OCI-M1 (cell line): ENCODE results near the gene THADA.

Source experiments
- DNase-seq: peaks from one replicate; lab custom pipeline; 2025; lab: John Stamatoyannopoulos, UW

Gene THADA

DNA sequence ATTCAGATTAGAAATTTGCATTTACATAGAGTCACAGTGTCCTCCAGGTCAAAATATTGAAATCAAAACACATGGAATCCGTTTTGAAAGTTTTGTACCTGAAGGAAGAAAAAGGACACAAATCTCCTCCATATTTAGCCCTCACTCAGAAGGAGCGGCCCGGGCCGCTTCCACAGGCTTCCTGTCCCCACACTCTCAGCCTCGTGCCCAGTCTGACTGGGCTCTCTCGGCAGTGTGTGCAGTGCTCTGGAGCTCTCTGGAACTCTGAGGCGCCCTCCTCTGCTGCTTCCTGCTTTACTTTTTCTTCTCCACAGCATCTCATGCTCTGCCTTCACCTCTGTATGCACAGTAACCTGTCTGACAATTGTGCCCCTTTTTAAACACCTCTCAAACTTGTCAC lies 347.2 kb downstream of the THADA start:
- no peak for DNase-seq

- DNase-seq: no peak
Observed at GRCh38 chr2:43246641-43247040, 349.2 kb downstream of the THADA start.

DNA sequence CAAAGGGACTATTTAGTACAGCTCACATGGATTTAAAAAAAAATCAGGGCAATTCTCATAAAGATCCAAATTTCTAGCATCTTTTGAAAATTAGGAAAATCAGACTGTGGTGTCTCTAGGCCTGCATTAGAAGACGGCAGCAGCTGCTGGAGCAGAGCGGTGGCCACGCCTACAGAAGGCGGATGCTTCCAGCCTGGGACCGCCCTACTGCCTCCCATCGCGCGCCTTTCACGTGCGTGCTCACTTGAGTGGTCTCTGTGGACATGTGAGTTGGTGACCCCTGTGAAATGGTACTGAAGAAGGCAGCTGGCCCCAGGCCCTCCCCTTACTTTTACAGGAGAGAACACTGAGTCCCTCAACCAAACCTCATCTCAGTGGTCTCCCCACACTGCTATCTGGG lies 354.3 kb downstream of the THADA start:
- no peak for DNase-seq

GRCh38 chr2:43240766-43241150 lies 355.1 kb downstream of the THADA start:
- no peak for DNase-seq

DNA sequence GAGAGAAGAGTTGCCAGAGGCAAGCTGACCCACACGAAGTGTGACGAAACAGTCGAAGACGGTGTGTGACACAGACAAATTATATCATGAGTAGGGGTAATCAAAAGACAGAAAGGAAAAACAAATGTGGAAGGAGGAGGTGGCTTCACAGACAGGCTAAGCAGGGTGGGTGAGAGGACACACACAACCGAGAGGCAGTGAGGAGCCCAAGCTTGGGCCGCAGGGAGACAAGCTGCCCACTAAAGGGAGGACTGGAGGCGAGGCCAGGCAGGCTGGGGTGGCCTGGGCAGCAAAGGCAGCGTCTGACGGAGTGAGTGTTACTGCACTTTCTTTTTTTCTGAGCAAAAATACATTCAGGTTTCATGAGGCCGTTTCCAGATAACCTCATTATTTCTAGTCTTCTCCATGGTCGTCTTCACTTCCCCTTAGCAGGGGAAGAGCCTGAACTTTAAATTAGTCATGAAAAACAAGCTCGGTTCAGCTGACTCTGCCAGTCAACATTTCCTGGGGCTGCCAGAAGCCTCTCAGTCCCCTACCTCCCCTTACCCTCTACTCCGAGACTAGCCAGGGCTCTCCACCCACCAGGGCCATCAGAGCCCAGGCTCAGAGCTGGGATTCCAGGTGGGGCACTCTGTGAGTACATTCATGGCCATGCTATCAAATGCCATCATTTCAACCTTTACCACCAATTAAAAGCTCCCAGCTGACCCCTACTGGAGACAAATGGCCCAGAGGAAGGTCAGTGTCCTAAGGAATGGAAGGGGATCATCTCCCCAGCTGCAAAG lies 355.7 kb downstream of the THADA start:
- DNase-seq: peak; percentile 23

- no peak for DNase-seq
Observed at GRCh38 chr2:43238813-43239212, 357.0 kb downstream of the THADA start.

DNA sequence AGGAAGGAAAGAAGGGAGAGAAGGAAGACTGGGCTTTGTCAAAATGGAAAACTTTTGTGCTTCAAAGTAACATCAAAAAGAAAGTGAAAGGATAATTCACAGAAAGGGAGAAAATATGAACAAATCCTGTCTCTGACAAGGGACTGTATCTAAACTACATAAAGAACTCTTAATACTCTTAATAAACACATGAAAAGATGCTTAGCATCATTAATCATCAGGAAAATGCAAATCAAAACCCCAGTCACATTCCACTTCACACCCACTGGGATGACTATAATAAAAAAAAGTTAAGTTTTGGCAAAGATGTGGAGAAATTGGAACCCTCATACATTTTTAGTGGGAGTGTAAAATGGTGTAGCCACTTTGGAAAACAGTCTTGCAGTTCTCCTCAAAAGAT lies 357.7 kb downstream of the THADA start:
- peak; percentile 31 for DNase-seq

- DNase-seq: peak; percentile 35
Observed at GRCh38 chr2:43233218-43234212, 362.3 kb downstream of the THADA start.

DNA sequence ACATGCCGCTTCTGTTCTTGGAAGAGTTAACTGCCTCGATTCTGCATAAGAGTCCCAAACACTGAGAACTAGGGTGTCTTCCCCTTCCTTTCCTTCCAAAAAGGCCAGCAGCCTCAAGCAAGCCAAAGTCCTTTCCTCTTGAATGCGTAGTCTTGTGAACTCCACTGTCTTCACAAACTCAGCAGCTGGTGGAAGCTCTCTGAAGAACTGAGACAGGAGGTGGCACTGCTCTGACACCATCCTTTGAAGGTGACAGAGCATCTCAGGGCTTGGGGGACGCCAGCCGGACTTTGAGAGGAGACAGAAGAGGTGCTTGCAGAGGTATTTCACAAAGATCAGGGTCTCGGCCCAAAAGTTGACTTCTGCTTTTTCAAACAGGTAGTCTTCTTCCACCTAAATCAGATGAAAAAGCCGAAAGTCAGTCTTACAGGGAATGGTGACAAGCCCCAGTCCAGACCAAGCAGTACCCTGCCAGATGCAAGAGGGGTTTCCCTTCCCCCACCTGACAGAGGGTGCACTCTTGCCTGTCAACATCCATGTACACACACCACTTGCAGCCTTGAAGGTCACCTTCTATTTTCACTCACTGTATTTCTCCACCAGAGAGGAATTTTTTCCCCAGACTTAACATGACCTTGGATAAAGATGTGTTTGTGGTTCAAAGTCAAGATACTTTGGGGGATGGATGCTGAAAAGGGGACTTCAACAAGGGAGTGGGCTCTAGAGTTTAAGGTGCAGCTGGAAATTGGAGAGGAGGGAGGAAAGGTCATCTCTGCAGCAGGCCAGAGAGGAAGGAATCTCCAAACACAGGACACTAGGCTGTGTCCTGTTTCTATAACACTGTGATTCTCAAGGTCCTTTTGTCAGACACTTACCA lies 364.6 kb downstream of the THADA start:
- peak; percentile 15 for DNase-seq

DNA sequence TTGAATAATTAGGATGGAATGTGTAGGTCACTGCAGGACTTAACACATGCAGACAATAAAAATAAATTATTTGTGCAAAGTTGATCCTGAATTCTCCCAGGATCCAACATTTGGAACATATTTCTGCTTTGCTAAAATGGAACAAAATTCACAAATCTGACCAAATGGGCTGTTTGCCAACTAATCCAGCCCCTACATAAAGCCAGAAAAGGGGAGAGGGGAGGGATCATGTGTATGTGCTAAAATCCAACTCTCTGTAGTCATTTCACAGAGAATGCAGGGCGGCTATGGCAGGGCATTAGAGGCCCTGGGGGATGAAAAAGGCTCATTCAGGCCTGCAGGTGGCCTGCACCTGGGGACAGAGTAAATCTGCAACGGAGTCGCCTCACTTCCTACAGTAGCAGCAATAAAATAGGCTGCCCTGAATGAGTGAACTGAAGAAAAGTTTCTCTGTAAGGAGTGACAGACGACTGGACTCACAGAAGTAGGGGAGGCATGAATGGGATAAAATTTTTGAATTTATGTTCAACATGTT lies 365.4 kb downstream of the THADA start:
- DNase-seq: no peak

GRCh38 chr2:43228756-43229659 lies 366.8 kb downstream of the THADA start:
- DNase-seq: no peak

GRCh38 chr2:43228321-43228751 lies 367.5 kb downstream of the THADA start:
- peak; percentile 61 for DNase-seq

- no peak for DNase-seq
Observed at GRCh38 chr2:43227830-43228281, 368.0 kb downstream of the THADA start.

DNA sequence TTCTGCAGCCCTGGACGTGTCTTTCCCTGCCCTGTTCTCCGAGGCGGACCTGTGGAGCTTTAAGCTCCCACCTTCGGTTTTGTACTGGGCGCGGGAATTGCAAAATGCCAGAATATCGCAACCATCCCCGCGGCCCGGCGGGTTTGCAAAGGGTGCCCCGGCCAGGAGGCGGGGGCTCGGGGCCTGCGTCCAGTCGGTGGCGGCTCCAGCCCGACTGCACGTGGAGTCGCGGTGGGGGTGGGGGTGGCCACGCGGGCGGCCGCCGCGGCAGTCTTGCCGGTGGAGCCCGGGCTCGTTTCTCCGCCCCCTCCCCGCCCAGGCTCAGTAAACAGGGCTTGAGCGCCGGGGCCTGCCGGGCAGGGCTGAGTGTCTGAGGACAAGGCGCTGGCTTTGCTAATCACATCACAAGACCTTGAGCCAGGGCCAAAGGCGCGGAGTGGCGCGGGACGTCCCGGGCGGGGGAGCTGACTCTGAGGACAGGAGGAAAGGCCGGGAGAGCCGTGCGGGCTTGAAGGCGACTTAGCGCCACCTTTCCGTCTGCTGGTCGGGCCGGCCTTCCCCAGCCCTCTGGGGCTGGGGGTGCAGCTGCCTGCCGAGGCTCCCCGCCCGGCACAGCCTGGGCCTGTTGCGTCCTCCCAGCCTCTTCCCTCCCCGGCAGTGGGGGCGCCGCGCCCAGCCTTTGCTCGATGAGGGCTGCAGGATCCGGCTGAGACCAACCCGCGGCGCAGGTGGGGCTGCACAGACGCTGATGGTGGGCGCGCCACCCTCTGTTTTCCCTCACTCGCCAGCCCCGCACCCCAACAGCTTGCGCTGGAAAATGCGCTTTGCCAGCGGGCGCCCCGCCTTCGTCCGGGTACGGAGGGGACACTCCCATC lies 368.6 kb downstream of the THADA start:
- peak; percentile 92 for DNase-seq

DNA sequence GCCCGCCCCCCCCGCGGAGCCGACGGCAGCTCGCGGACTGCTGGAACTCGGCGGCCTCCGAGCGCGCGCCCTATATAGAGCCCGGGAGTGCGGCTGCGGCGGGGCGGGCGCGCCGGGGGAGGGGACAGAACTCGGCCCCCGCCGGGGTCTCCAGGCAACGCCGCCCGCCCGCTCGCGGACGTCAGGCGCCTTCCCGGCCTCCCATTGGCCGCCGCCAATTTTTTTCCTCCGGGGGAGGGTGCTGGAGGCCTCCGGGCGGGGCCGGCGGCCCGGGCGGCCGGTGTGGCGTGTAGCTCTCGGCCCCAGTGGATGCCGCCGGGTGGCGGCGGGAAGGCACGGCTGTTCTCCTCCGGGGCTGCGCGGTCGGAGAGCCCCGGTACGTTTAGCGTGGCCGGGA lies 369.3 kb downstream of the THADA start, which contains the start of gene ZFP36L2:
TSS of gene ZFP36L2 (minus strand) at position 49 of the 397 bp plus-strand sequence. CDS start 291 bp downstream, outside the sequence.
- peak; percentile 98 for DNase-seq

DNA sequence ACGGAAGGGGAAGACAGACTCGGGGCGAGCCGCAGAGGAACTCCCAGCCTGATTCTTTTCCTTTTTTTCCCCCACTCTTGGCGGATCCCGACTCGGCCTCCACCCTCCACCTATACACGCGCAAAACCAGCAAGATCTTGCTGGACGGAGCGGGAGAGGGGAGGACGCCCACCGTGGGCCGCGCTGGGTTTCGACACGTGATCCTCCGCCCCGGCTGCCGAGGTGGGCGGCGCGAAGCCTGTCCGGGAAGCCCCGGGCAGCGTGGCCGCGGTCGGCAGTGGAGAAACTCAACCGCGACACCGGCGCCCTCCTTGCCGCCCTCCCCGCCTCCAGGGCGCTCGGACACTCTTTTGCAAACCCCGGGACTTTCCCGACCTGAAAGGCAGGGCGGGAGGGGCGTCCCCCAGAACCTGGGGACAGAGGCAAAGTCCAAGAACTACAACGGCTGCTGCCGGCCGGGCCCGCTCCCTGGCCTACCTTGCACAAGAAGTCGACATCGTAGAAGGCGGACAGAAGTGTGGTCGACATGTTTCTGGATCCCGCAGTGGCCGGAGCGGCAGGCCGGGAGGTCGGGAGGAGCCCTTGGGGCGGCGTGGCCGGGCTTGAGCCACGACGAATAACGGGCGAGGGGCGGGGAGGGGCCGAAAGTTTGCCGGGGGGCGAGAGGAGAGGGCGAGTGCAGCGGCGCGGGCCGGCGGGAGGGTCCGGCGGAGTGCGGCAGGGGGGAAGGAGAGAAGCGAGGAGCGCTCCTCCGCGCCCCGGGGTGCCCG lies 369.9 kb downstream of the THADA start:
- DNase-seq: peak; percentile 91

- DNase-seq: peak; percentile 80
Observed at GRCh38 chr2:43225093-43225787, 370.6 kb downstream of the THADA start.

DNA sequence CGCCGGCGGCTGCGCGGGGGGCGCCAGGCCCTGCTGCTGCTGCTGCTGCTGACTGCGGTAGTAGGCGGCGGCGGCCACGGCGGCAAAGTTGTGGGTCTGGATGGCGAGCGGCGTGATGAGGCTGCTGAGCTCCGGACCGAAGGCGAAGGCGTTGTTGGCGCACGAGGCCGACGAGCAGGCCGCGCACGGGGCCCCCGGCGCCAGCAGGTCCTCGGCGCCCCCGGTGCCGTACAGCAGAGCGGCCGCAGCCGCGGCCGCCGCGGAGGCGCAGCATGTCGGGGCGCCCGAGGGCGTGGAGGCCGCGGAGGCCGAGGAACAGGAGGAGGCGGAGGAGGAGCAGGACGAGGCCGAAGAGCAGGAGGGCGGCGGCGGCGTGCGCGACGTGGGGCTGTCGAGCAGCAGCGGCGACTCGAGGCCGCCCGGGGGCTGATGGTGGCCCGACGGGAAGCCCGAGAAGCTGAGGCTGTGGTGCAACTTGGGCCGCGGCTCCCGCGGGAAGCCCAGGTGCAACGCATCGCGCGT lies 371.2 kb downstream of the THADA start:
- peak; percentile 68 for DNase-seq
